Epithelial cell of alveolus of lung (primary cell): Measurements from ENCODE around the gene KLF13. TPM values are rescaled to one million over a fixed set of nuclear protein-coding genes. Genes with fewer than 3 reads are reported as not detected.

ENCODE experiments used
- total RNA-seq: library from RNA; depleted of rRNA; stranded (reverse); fragments of >200 nt; gene quantifications from 2 replicates; pipeline ENCODE4 v1.2.1, GENCODE V29; 2015

The KLF13 gene
- total RNA-seq = 38.4 and 42.1 TPM in 2 replicates

GRCh38 chr15:31326156-31326874 is at the start of gene KLF13:
Gene KLF13, plus strand, starts transcription at chr15:31326835. Its CDS starts 378 bp downstream, at chr15:31327213.

Other genes with a start within 250 kb of the KLF13 start
- not detected in 2 replicates for gene TRPM1, start 225.1 kb upstream of the KLF13 start, total RNA-seq